ENCODE measurements around the gene GHITM.

GHITM gene

DNA sequence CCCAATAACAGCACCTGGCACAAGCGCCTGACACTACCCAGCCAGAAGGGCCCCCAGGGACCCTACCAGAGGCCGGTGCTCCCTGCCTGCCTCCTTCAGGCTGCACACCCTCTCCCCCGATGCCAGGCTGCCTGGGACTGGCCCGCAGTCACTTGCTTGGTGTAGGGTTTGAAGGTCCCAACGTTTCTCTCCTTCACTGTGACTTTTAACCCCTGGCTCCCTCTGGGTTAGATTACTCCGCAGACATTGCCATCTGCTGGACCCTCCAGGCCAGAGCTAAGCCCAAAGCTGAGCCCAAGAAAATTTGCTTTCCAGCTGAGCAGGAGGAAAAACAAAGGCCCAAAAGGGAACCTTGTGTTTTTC lies 61.9 kb downstream of the GHITM start:
- no peak overlapping the region for H3K27ac ChIP-seq (ENCODE audit: low read depth, low read length)
- no peak overlapping the region for H3K4me3 ChIP-seq (ENCODE audit: low read depth, low read length)
- no peak overlapping the region for H3K9ac ChIP-seq (ENCODE audit: low read depth, low read length)
- peaks cover 11% of the 10 kb centered on the region for H3K27me3 ChIP-seq (ENCODE audit: control insufficient read depth, insufficient read depth, low read length)
- H3K36me3 ChIP-seq (ENCODE audit: control insufficient read depth, insufficient read depth, low read length) = no peaks in the 10 kb centered on the region
- no peaks in the 10 kb centered on the region for H3K9me3 ChIP-seq (ENCODE audit: control insufficient read depth, insufficient read depth, low read length)
- H3K4me1 ChIP-seq (ENCODE audit: control insufficient read depth, insufficient read depth, low read length) = no peaks in the 10 kb centered on the region

DNA sequence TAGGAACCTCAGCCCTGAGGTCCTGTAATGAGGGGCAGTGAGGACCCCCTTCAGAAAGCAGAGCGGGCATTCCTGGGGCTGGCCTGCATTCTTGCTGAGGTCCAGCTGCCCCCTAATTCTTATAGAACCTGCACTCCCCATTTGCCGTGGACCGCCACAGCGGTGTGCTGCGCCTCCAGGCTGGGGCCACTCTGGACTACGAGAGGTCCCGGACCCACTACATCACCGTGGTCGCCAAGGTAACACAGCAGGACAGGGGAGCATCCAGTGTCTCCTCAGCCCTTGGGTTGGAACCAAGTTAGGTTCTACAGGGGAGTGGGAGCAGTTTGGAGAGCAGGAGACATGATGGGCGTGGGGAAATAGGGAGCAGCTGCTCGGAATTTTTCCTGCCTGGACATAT lies 62.4 kb downstream of the GHITM start:
- Histone ChIP-seq H3K27ac (ENCODE audit: low read depth, low read length) (no peak overlapping the region), H3K9ac (ENCODE audit: low read depth, low read length) (no peak overlapping the region), H3K4me1 (ENCODE audit: control insufficient read depth, insufficient read depth, low read length) (no peaks in the 10 kb centered on the region), H3K9me3 (ENCODE audit: control insufficient read depth, insufficient read depth, low read length) (no peaks in the 10 kb centered on the region), H3K27me3 (ENCODE audit: control insufficient read depth, insufficient read depth, low read length) (peaks cover 7% of the 10 kb centered on the region), H3K4me3 (ENCODE audit: low read depth, low read length) (no peak overlapping the region), H3K36me3 (ENCODE audit: control insufficient read depth, insufficient read depth, low read length) (no peaks in the 10 kb centered on the region)

GRCh38 chr10:84202349-84202748 lies 63.0 kb downstream of the GHITM start:
- H3K36me3 ChIP-seq (ENCODE audit: control insufficient read depth, insufficient read depth, low read length) = no peaks in the 10 kb centered on the region
- H3K4me3 ChIP-seq (ENCODE audit: low read depth, low read length) = no peak overlapping the region
- H3K27ac ChIP-seq (ENCODE audit: low read depth, low read length) = no peak overlapping the region
- H3K4me1 ChIP-seq (ENCODE audit: control insufficient read depth, insufficient read depth, low read length) = no peaks in the 10 kb centered on the region
- H3K27me3 ChIP-seq (ENCODE audit: control insufficient read depth, insufficient read depth, low read length) = no peaks in the 10 kb centered on the region
- H3K9me3 ChIP-seq (ENCODE audit: control insufficient read depth, insufficient read depth, low read length) = no peaks in the 10 kb centered on the region
- no peak overlapping the region for H3K9ac ChIP-seq (ENCODE audit: low read depth, low read length)

All from HUES48 (cell line).